ENCODE data around the gene CD160. TPM values are rescaled to one million over a fixed set of nuclear protein-coding genes. Genes with fewer than 3 reads are reported as not detected.

CD160 gene
- total RNA-seq, 1 donor from 2014 or later: not detected

GRCh38 chr1:145729196-145729595 is 9.9 kb downstream of the CD160 start:
- Histone ChIP-seq H3K27me3 (ENCODE audit: control insufficient read depth, insufficient read depth, low read length) (no peaks in the 10 kb centered on the region), H3K4me3 (ENCODE audit: low read depth, low read length) (no peak overlapping the region), H3K36me3 (ENCODE audit: control insufficient read depth, insufficient read depth, low read length) (no peaks in the 10 kb centered on the region)
- DNase-seq (ENCODE audit: low read depth) (no peak), FAIRE-seq (no peak)
- no peak for TF ChIP-seq CTCF (IDR thresholded peaks at IDR 0.05; ENCODE audit: insufficient read depth, low read length, severe bottlenecking)

- Histone ChIP-seq H3K4me3 (ENCODE audit: low read depth, low read length) (no peak overlapping the region), H3K27me3 (ENCODE audit: control insufficient read depth, insufficient read depth, low read length) (no peaks in the 10 kb centered on the region), H3K36me3 (ENCODE audit: control insufficient read depth, insufficient read depth, low read length) (no peaks in the 10 kb centered on the region)
- FAIRE-seq: no peak
- DNase-seq (ENCODE audit: low read depth): no peak
- no peak for TF ChIP-seq CTCF (IDR thresholded peaks at IDR 0.05; ENCODE audit: insufficient read depth, low read length, severe bottlenecking)
These were observed 10.6 kb downstream of the CD160 start for GRCh38 chr1:145729666-145730436.

GRCh38 chr1:145730467-145730866 is 11.2 kb downstream of the CD160 start:
- no peaks in the 10 kb centered on the region for H3K27me3 ChIP-seq (ENCODE audit: control insufficient read depth, insufficient read depth, low read length)
- FAIRE-seq: peak; percentile 36
- H3K4me3 ChIP-seq (ENCODE audit: low read depth, low read length): no peak overlapping the region
- no peak for TF ChIP-seq CTCF (IDR thresholded peaks at IDR 0.05; ENCODE audit: insufficient read depth, low read length, severe bottlenecking)
- no peaks in the 10 kb centered on the region for H3K36me3 ChIP-seq (ENCODE audit: control insufficient read depth, insufficient read depth, low read length)
- no peak for DNase-seq (ENCODE audit: low read depth)

- no peaks in the 10 kb centered on the region for H3K27me3 ChIP-seq (ENCODE audit: control insufficient read depth, insufficient read depth, low read length)
- DNase-seq (ENCODE audit: low read depth) (no peak), FAIRE-seq (no peak)
- TF ChIP-seq CTCF (IDR thresholded peaks at IDR 0.05; ENCODE audit: insufficient read depth, low read length, severe bottlenecking): no peak
- no peak overlapping the region for H3K4me3 ChIP-seq (ENCODE audit: low read depth, low read length)
- no peaks in the 10 kb centered on the region for H3K36me3 ChIP-seq (ENCODE audit: control insufficient read depth, insufficient read depth, low read length)
These were observed 11.6 kb downstream of the CD160 start for GRCh38 chr1:145730900-145731299.

GRCh38 chr1:145736191-145736590 is 16.9 kb downstream of the CD160 start:
- Histone ChIP-seq H3K4me3 (ENCODE audit: low read depth, low read length) (no peak overlapping the region), H3K27me3 (ENCODE audit: control insufficient read depth, insufficient read depth, low read length) (no peaks in the 10 kb centered on the region), H3K36me3 (ENCODE audit: control insufficient read depth, insufficient read depth, low read length) (no peaks in the 10 kb centered on the region)
- no peak for FAIRE-seq
- peak; percentile 71 for DNase-seq (ENCODE audit: low read depth)
- no peak for TF ChIP-seq CTCF (IDR thresholded peaks at IDR 0.05; ENCODE audit: insufficient read depth, low read length, severe bottlenecking)

GRCh38 chr1:145740269-145740668 is 21.0 kb downstream of the CD160 start:
- Histone ChIP-seq H3K4me3 (ENCODE audit: low read depth, low read length) (no peak overlapping the region), H3K27me3 (ENCODE audit: control insufficient read depth, insufficient read depth, low read length) (no peaks in the 10 kb centered on the region), H3K36me3 (ENCODE audit: control insufficient read depth, insufficient read depth, low read length) (peaks cover 3% of the 10 kb centered on the region)
- FAIRE-seq (no peak), DNase-seq (ENCODE audit: low read depth) (peak; percentile 76)
- TF ChIP-seq CTCF (IDR thresholded peaks at IDR 0.05; ENCODE audit: insufficient read depth, low read length, severe bottlenecking): no peak

All from bronchial epithelial cell (primary cell).